GM12878 (cell line): Measurements from ENCODE around the gene RFTN2. TPM values are rescaled to one million over a fixed set of nuclear protein-coding genes. Genes with fewer than 3 reads are reported as not detected.
"Not testable (repeated sequence)": the region's sequence is repeated elsewhere in the genome, so short reads cannot be mapped to it uniquely, and the experiment has no call there.

Source experiments
- ATAC-seq: fragments of 200-7000 bp; cut with Tn5 transposase; 3 replicates; pipeline ENCODE4 v1.9.1; 2020; ENCODE audit warnings: mild to moderate bottlenecking, moderate library complexity
- BruUV-seq: library from RNA; stranded (reverse); fragments of 400-500 nt; replicated peaks from 2 replicates; lab custom pipeline; 2021; lab: Mats Ljungman, UMichigan
- CTCF ChIA-PET: fragments of 300-600 bp; sonication (Branson Sonifier 250); formaldehyde crosslinking; extraction: SDS; loops from one replicate; lab custom pipeline; 2021; ENCODE audit warnings: inconsistent platforms; lab: Yijun Ruan, JAX
- POLR2A ChIA-PET: fragments of 350-600 bp; formaldehyde crosslinking; extraction: SDS; loops from one replicate; lab custom pipeline; 2021; ENCODE audit warnings: inconsistent platforms; lab: Charles Lee
- RAD21 ChIA-PET: fragments of 300-600 bp; sonication (Branson Sonifier 250); formaldehyde crosslinking; loops from one replicate; lab custom pipeline; 2023; ENCODE audit warnings: antibody characterized with exemption; ENCODE audit not compliant: unreplicated experiment; lab: Charles Lee
- SMC1A ChIA-PET: fragments of 300-600 bp; sonication (Branson Sonifier 250); formaldehyde crosslinking; loops from one replicate; lab custom pipeline; 2023; ENCODE audit not compliant: unreplicated experiment, uncharacterized antibody; lab: Charles Lee
- DNase-seq: peaks from one replicate; pipeline ENCODE4 v3.0.0-alpha.2; 2011; ENCODE audit warnings: low read depth, low spot score
- FAIRE-seq: peaks from 3 replicates; lab custom pipeline; 2011; peaks lifted over from hg19 to GRCh38; lab: Jason Lieb, UNC
- H2AFZ ChIP-seq: 2 replicates; pipeline ENCODE4 v1.6.0; 2011; ENCODE audit warnings: low read depth, low read length, control low read depth; ENCODE audit not compliant: control insufficient read depth
- H3K27ac ChIP-seq: 2 replicates; pipeline ENCODE4 v1.5.1; 2011; ENCODE audit warnings: control low read depth; ENCODE audit not compliant: control insufficient read depth, insufficient read depth
- H3K27me3 ChIP-seq, 2 experiments: replicated peaks in 1 of 2; 2 replicates each; pipeline versions ENCODE4 v1.6.0 to v1.6.1; 2011; ENCODE audit warnings: low read length in 1 of 2; ENCODE audit not compliant: control insufficient read depth in 2 of 2, insufficient read depth in 2 of 2
- H3K36me3 ChIP-seq, 2 experiments: 2 replicates each; pipeline ENCODE4 v1.5.1; 2011; ENCODE audit warnings: low read length in 1 of 2; ENCODE audit not compliant: control insufficient read depth in 2 of 2, insufficient read depth in 2 of 2
- H3K4me1 ChIP-seq: 2 replicates; pipeline ENCODE4 v1.6.1; 2011; ENCODE audit warnings: mild to moderate bottlenecking, low read length, moderate library complexity, mixed read lengths; ENCODE audit not compliant: control insufficient read depth, insufficient read depth
- H3K4me2 ChIP-seq: 2 replicates; pipeline ENCODE4 v1.6.0; 2011; ENCODE audit warnings: control low read depth; ENCODE audit not compliant: control insufficient read depth, insufficient read depth
- H3K4me3 ChIP-seq: fragments of 200-600 bp; sonication (generic); 2 replicates; pipeline ENCODE4 v1.5.1; 2016
- H3K79me2 ChIP-seq: 2 replicates; pipeline ENCODE4 v1.6.0; 2011; ENCODE audit warnings: low read length; ENCODE audit not compliant: control insufficient read depth, insufficient read depth
- H3K9ac ChIP-seq: 2 replicates; pipeline ENCODE4 v1.8.0; 2011; ENCODE audit warnings: low read length, control low read depth, mixed read lengths; ENCODE audit not compliant: control insufficient read depth, insufficient read depth
- H3K9me3 ChIP-seq: replicated peaks from 3 replicates; pipeline ENCODE4 v1.5.1; 2011; ENCODE audit warnings: mild to moderate bottlenecking, low read length; ENCODE audit not compliant: control insufficient read depth, insufficient read depth
- H4K20me1 ChIP-seq: 2 replicates; pipeline ENCODE4 v1.6.0; 2011; ENCODE audit not compliant: control insufficient read depth, insufficient read depth
- WGBS: methylation state at CpG from one replicate; pipeline ENCODE4 v1.1.6; 2016; ENCODE audit warnings: low lambda C conversion rate; ENCODE audit not compliant: insufficient replicate concordance, insufficient coverage; ENCODE audit errors: missing lambda C conversion rate; 5-methylcytosine and 5-hydroxymethylcytosine counted together
- in situ Hi-C: fragments of 300-500 bp; cut with MboI; formaldehyde crosslinking; loops from 9 replicates; pipeline ENCODE4 v1.14.3; 2018; ENCODE audit warnings: mixed read lengths
- intact Hi-C: fragments of 100-400 bp; cut with micrococcal nuclease; formaldehyde crosslinking; loops from one replicate; pipeline ENCODE4 v1.14.2; 2022; ENCODE audit not compliant: unreplicated experiment
- polyA plus RNA-seq, 11 experiments: library from polyadenylated mRNA; depleted of rRNA in 4 of 11; unstranded in 6 of 11; stranded (reverse) in 5 of 11; fragments of >200 nt; fragmentation: Nextera tagmentation in 4 of 11; fragmentation: Illumina TruSeq in 1 of 11; extraction: Ambion mirVana in 4 of 11; extraction: Trizol in 1 of 11; gene quantifications; 1 replicate in 1 of 11; 2 replicates in 10 of 11; pipeline versions ENCODE4 v1.2.1 to v1.2.3, GENCODE V29; 2011 to 2016; ENCODE audit warnings: inconsistent platforms in 2 of 11, missing spikeins in 2 of 11, low read depth in 1 of 11
- total RNA-seq, 4 experiments: library from RNA; depleted of rRNA in 3 of 4; stranded (reverse); fragments of >200 nt in 3 of 4; fragmentation: Illumina TruSeq in 1 of 4; extraction: Trizol in 1 of 4; gene quantifications; 2 replicates each; pipeline versions ENCODE4 v1.2.1 to v1.2.3, GENCODE V29; 2013 to 2021

Gene RFTN2
- total and polyA plus RNA-seq, 10 of the 15 experiments (the other 5 are each of a cell fraction or from before 2014, with no cell fraction given) = 0.09 to 0.23 TPM; not detected in 8

DNA sequence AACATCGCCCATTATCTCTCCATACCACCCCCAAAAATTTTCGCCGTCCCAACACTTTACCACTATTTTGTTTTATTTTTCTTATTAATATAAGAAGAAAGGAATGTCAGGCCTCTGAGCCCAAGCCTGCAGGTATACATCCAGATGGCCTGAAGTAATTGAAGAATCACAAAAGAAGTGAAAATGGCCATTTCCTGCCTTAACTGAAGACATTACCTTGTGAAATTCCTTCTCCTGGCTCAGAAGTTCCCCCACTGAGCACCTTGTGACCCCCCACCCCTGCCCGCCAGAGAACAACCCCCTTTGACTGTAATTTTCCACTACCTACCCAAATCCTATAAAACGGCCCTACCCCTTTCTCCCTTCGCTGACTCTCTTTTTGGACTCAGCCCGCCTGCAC, 88.1 kb downstream of the RFTN2 start:
- in situ Hi-C loops, RAD21 ChIA-PET, intact Hi-C loops, CTCF ChIA-PET, H3K4me3 ChIP-seq, H3K36me3 ChIP-seq, H3K27ac ChIP-seq, POLR2A ChIA-PET, H3K9me3 ChIP-seq, H3K79me2 ChIP-seq, H2AFZ ChIP-seq, H4K20me1 ChIP-seq, FAIRE-seq, BruUV-seq, H3K27me3 ChIP-seq, SMC1A ChIA-PET, DNase-seq, H3K9ac ChIP-seq, H3K4me2 ChIP-seq, ATAC-seq, H3K4me1 ChIP-seq: not testable (repeated sequence)
- WGBS = 94% methylated on average over 6 of the region's 7 CpGs

DNA sequence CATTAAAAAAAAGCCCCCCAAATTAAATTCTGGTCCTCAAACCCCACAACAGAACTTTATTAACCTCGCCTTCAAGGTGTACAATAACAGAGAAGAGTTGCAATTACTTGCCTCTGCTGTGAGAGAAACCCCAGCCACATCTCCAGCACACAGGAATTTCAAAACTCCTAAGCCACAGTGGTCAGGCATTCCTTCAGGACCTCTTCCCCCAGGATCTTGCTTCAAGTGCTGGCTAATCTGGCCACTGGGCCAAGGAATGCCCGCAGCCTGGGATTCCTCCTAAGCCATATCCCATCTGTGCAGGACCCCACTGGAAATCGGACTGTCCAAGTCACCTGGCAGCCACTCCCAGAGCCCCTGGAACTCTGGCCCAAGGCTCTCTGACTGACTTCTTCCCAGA, 95.2 kb downstream of the RFTN2 start:
- H3K36me3 ChIP-seq, SMC1A ChIA-PET, H3K27ac ChIP-seq, RAD21 ChIA-PET, H3K9me3 ChIP-seq, H3K4me1 ChIP-seq, DNase-seq, intact Hi-C loops, H3K9ac ChIP-seq, H3K4me2 ChIP-seq, H3K79me2 ChIP-seq, H2AFZ ChIP-seq, H3K4me3 ChIP-seq, CTCF ChIA-PET, FAIRE-seq, H4K20me1 ChIP-seq, in situ Hi-C loops, POLR2A ChIA-PET, ATAC-seq, H3K27me3 ChIP-seq, BruUV-seq: not testable (repeated sequence)
- 59% methylated on average over 3 of the region's 3 CpGs for WGBS

- H3K4me3 ChIP-seq, H3K9ac ChIP-seq, DNase-seq, ATAC-seq, H3K36me3 ChIP-seq, FAIRE-seq, H2AFZ ChIP-seq, CTCF ChIA-PET, H4K20me1 ChIP-seq, H3K4me2 ChIP-seq, H3K27me3 ChIP-seq, in situ Hi-C loops, intact Hi-C loops, BruUV-seq, H3K27ac ChIP-seq, POLR2A ChIA-PET, H3K79me2 ChIP-seq, H3K4me1 ChIP-seq, SMC1A ChIA-PET, RAD21 ChIA-PET, H3K9me3 ChIP-seq: not testable (repeated sequence)
- 93% methylated on average over 2 of the region's 2 CpGs for WGBS
Observed at GRCh38 chr2:197578294-197578693, 97.1 kb downstream of the RFTN2 start.
